GM15510 (cell line): ENCODE measurements around the gene GPNMB.

Experiments used
- POLR2A ChIP-seq: IDR thresholded peaks from 3 replicates; pipeline ENCODE4 v1.6.1; 2011; ENCODE audit warnings: borderline replicate concordance; ENCODE audit not compliant: insufficient read length; ENCODE audit errors: extremely low read depth

The GPNMB gene

DNA sequence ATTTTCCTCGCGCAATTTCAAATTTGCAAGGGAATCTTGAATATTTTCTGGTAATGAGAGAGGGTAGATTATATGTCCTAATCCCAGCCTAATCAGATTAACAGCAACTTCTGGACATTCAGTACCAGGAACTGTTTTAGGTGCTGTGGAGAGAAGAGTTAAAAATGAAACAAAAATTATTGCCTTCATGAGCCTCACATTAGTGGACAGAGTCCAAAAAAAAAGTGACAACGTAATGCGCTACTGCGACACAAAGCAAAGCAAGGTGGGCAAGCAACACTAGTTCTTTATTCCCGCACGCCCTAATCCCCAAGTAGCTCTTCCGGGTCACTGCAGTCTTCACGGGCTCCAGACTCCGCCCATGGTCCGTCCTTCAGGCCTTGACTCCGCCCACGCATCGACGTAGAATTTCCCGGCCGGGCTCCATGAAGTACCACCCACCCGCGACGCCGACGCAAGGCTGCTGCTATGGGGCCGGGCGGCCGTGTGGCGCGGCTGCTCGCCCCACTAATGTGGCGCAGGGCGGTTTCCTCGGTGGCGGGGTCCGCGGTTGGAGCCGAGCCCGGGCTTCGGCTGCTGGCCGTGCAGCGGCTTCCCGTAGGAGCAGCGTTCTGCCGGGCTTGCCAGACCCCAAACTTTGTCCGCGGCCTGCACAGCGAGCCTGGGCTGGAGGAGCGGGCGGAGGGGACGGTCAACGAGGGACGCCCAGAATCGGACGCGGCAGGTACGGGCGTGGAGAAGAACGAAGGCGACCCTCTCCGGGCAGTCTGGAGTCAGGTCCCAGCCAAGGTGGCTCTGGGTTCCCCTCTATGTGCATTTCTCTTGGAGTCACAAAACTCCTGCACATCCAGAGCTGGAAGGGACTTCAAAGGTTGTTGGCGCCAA lies 52.6 kb downstream of the GPNMB start, which contains the start of gene MALSU1:
TSS of gene MALSU1 (plus strand) at position 455 of the 885 bp plus-strand sequence. CDS start at position 469, 14 bp downstream.
- peak; percentile 96 for TF ChIP-seq POLR2A

DNA sequence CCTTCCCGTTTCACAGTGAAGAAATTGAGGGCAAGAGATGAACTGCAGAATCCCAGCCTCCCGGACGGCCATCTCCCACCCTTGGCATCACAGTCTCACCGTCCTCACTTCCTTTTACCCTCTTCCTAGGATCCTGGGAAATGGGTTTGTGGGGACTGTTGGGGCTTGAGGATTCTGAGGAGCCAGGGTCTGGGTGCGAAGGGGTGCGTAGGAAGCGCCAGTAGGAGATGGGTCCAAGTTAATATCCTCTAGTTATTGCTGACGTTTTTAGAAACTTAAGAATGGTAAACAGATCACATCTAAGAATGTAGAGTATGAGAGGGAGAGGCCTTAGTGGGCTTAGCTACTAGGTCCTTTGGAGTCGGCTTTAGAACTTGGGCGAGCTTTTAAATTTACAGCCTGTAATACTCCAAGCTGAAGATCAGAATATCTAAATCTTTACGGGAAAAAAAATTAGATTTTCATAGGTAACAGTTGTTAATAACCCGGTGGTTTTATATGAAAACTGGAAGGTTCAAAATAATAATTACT lies 53.3 kb downstream of the GPNMB start:
- TF ChIP-seq POLR2A = no peak

DNA sequence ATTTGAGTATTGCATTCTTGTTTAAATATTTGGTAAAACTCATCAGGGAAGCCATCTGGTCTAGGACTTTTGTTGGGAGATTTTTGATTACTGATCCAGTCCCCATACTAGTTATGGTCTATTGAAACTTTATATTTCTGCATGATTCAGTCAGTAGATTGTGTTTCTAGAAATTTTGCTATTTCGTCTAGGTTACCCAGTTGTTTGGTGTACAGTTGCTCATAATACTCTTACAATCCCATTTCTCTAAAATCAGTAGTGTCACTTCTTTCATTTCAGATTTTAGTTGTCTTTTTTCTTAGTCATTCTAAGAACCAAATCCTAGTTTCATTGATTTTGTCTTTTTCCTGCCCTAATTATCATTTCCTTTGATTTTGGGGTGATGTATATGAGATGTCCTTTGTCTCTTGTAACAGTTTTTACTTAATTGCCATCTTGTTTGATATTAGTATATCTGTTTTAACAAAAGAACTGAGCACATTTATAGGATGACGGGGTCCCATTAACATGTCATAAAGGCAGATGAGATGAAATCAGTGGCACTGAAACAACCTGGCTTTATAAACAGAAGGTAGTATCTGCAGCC lies 60.5 kb downstream of the GPNMB start:
- no peak for TF ChIP-seq POLR2A

DNA sequence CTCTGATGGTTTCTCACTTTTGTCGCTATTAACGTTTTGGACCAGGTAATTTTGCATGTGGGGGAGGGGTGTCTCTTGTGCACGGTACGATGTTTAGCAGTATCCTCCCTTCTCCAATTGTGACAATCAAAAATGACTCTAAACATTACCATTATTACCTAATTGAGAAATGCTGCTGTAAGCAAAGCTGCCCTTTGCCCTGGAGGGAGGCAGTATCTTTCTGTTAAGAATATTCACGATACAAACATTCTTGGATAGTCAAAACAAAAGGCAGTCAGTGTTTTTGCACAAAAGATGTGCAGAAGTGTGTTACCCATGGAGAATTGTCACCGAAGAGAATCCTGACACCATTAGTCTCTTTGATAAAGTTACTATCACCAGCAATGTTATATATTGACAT lies 62.2 kb downstream of the GPNMB start:
- no peak for TF ChIP-seq POLR2A

DNA sequence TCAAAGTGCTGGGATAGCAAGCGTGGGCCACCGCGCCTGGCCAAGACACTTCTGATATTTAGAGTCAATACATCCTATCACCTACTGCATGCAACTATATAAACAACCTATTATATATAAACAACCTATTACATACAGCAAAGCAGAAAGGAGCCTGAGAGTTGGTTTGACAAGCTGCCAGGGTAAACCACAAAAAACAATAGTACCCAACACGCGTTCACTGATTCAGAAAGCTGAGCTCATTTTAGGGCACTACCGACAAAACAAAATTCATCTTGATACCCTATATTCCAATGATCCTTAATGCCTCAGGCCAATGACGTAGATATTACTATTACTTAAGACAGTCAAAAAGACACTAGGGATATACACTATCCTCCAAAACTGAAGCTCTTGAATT lies 68.8 kb downstream of the GPNMB start:
- TF ChIP-seq POLR2A = no peak
